ENCODE data around the gene SOX18. TPM values are rescaled to one million over a fixed set of nuclear protein-coding genes. Genes with fewer than 3 reads are reported as not detected.
"Not testable (repeated sequence)": the region's sequence is repeated elsewhere in the genome, so short reads cannot be mapped to it uniquely, and the experiment has no call there.

The SOX18 gene
- total RNA-seq, 1 experiment from 2014 or later = 0.30 TPM

DNA sequence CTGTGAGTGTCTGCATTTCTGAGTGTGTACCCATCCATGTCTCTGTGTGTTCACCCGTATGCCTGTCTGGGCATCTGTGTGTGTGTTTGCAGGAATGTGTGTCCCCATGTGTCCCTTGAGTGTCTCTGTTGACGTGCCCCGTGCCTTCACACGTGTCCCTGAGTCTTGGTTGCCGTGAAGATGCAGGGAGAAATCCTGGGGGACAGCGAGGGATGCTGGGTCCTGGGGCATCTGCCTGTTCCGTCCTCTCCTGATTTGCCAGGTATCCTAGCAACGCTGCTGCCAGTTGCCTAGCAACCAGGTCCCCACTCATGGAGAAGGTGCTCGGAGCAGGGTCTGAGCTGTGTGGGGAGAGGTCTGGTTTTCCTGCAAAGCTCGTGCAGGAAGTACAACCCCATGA, 40.7 kb upstream of the SOX18 start:
- BruUV-seq (replicated peaks) = no TSS peak
- TF ChIP-seq, protein P1, sequence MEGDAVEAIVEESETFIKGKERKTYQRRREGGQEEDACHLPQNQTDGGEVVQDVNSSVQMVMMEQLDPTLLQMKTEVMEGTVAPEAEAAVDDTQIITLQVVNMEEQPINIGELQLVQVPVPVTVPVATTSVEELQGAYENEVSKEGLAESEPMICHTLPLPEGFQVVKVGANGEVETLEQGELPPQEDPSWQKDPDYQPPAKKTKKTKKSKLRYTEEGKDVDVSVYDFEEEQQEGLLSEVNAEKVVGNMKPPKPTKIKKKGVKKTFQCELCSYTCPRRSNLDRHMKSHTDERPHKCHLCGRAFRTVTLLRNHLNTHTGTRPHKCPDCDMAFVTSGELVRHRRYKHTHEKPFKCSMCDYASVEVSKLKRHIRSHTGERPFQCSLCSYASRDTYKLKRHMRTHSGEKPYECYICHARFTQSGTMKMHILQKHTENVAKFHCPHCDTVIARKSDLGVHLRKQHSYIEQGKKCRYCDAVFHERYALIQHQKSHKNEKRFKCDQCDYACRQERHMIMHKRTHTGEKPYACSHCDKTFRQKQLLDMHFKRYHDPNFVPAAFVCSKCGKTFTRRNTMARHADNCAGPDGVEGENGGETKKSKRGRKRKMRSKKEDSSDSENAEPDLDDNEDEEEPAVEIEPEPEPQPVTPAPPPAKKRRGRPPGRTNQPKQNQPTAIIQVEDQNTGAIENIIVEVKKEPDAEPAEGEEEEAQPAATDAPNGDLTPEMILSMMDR (conservative IDR thresholded peaks at IDR 0.05; ENCODE audit: low read depth, low read length) = no peak
- no peak for TF ChIP-seq EZH2 (IDR thresholded peaks at IDR 0.05; ENCODE audit: borderline replicate concordance, low read depth, low read length, poor library complexity, severe bottlenecking)
- POLR2A ChIA-PET (ENCODE audit: low non-redundant PET) = no interaction called here

DNA sequence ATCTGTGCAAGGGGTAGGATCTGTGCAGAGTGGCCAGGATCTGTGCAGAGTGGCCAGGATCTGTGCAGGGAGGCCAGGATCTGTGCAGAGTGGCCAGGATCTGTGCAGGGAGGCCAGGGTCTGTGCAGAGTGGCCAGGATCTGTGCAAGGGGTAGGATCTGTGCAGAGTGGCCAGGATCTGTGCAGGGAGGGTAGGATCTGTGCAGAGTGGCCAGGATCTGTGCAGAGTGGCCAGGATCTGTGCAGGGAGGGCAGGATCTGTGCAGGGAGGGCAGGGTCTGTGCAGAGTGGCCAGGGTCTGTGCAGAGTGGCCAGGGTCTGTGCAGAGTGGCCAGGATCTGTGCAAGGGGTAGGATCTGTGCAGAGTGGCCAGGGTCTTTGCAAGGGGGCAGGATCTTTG, 39.1 kb upstream of the SOX18 start:
- CTCF ChIA-PET; H3K4me3 ChIP-seq (ENCODE audit: low read depth, low read length, poor library complexity, severe bottlenecking); H3K36me3 ChIP-seq (ENCODE audit: insufficient read depth, low read length, poor library complexity, severe bottlenecking); H3K9me3 ChIP-seq (ENCODE audit: low read depth, low read length, poor library complexity, severe bottlenecking); BruUV-seq (replicated peaks); DNase-seq (ENCODE audit: low spot score); POLR2A ChIA-PET (ENCODE audit: low non-redundant PET); H3K4me1 ChIP-seq (ENCODE audit: insufficient read depth, low read length, poor library complexity, severe bottlenecking); intact Hi-C loops (cut with micrococcal nuclease; ENCODE audit: unreplicated experiment); H3K27ac ChIP-seq (ENCODE audit: low read depth, low read length, poor library complexity, severe bottlenecking): not testable (repeated sequence)
- peaks cover 15% of the 10 kb centered on the region for H3K27me3 ChIP-seq (replicated peaks; ENCODE audit: insufficient read depth, low read depth, low read length, poor library complexity)

More for the DNA sequence above, 40.7 kb upstream of the SOX18 start:
- no peak overlapping the region for H3K27ac ChIP-seq (ENCODE audit: low read depth, low read length, poor library complexity, severe bottlenecking)
- no peaks in the 10 kb centered on the region for H3K36me3 ChIP-seq (ENCODE audit: insufficient read depth, low read length, poor library complexity, severe bottlenecking)
- intact Hi-C loops (cut with micrococcal nuclease; ENCODE audit: unreplicated experiment) = no loop called here
- no peaks in the 10 kb centered on the region for H3K4me1 ChIP-seq (ENCODE audit: insufficient read depth, low read length, poor library complexity, severe bottlenecking)
- DNase-seq (ENCODE audit: low spot score) = no peak
- no peak overlapping the region for H3K4me3 ChIP-seq (ENCODE audit: low read depth, low read length, poor library complexity, severe bottlenecking)
- CTCF ChIA-PET = interaction anchor here (0.6 kb wide), 1 partner anchor 29 kb away, joined by 3 read pairs; no protein-coding TSS in a partner anchor
- no peaks in the 10 kb centered on the region for H3K9me3 ChIP-seq (ENCODE audit: low read depth, low read length, poor library complexity, severe bottlenecking)
- peaks cover 2% of the 10 kb centered on the region for H3K27me3 ChIP-seq (replicated peaks; ENCODE audit: insufficient read depth, low read depth, low read length, poor library complexity)

DNA sequence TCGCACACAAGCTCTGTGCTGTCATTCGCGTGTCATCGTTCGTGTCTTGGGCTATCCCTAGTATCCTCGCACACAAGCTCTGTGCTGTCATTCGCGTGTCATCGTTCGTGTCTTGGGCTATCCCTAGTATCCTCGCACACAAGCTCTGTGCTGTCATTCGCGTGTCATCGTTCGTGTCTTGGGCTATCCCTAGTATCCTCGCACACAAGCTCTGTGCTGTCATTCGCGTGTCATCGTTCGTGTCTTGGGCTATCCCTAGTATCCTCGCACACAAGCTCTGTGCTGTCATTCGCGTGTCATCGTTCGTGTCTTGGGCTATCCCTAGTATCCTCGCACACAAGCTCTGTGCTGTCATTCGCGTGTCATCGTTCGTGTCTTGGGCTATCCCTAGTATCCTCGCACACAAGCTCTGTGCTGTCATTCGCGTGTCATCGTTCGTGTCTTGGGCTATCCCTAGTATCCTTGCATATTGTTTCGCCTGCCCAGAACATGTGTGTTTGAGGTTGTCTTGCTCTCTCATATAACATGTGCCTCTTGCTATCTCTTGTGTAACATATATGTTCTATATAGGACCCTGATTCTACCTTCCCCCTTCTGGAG, 37.9 kb upstream of the SOX18 start:
- H3K4me1 ChIP-seq (ENCODE audit: insufficient read depth, low read length, poor library complexity, severe bottlenecking); POLR2A ChIA-PET (ENCODE audit: low non-redundant PET); intact Hi-C loops (cut with micrococcal nuclease; ENCODE audit: unreplicated experiment); H3K4me3 ChIP-seq (ENCODE audit: low read depth, low read length, poor library complexity, severe bottlenecking); H3K36me3 ChIP-seq (ENCODE audit: insufficient read depth, low read length, poor library complexity, severe bottlenecking); CTCF ChIA-PET; DNase-seq (ENCODE audit: low spot score); H3K27ac ChIP-seq (ENCODE audit: low read depth, low read length, poor library complexity, severe bottlenecking); BruUV-seq (replicated peaks); H3K9me3 ChIP-seq (ENCODE audit: low read depth, low read length, poor library complexity, severe bottlenecking): not testable (repeated sequence)
- H3K27me3 ChIP-seq (replicated peaks; ENCODE audit: insufficient read depth, low read depth, low read length, poor library complexity) = peaks cover 15% of the 10 kb centered on the region

DNA sequence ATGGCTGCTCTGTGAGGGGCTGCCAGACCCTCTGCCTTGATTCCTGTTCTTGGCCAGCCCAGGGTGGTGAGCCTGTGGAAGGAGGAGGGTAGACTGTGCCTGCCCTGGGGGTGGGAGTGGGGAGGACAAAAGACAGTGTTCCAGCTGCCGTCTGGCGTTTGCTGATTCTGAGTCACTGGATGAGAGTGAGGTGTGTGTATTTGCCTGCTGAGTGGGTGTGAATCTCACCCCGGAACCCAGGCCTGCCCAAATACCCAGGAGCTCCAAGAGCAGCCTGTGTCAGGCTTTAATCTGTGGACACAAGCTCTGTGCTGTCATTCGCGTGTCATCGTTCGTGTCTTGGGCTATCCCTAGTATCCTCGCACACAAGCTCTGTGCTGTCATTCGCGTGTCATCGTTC, 37.4 kb upstream of the SOX18 start:
- no TSS peak for BruUV-seq (replicated peaks)

More for the DNA sequence above, 37.4 kb upstream of the SOX18 start:
- Histone ChIP-seq H3K4me3 (ENCODE audit: low read depth, low read length, poor library complexity, severe bottlenecking) (no peak overlapping the region), H3K27ac (ENCODE audit: low read depth, low read length, poor library complexity, severe bottlenecking) (no peak overlapping the region), H3K36me3 (ENCODE audit: insufficient read depth, low read length, poor library complexity, severe bottlenecking) (no peaks in the 10 kb centered on the region), H3K9me3 (ENCODE audit: low read depth, low read length, poor library complexity, severe bottlenecking) (no peaks in the 10 kb centered on the region), H3K27me3 (replicated peaks; ENCODE audit: insufficient read depth, low read depth, low read length, poor library complexity) (peaks cover 15% of the 10 kb centered on the region), H3K4me1 (ENCODE audit: insufficient read depth, low read length, poor library complexity, severe bottlenecking) (peaks cover 12% of the 10 kb centered on the region)
- intact Hi-C loops (cut with micrococcal nuclease; ENCODE audit: unreplicated experiment) = no loop called here
- CTCF ChIA-PET = no interaction called here
- no peak for DNase-seq (ENCODE audit: low spot score)
- TF ChIP-seq EZH2 (IDR thresholded peaks at IDR 0.05; ENCODE audit: borderline replicate concordance, low read depth, low read length, poor library complexity, severe bottlenecking) = no peak
- TF ChIP-seq, protein P1 (conservative IDR thresholded peaks at IDR 0.05; ENCODE audit: low read depth, low read length) = no peak
- POLR2A ChIA-PET (ENCODE audit: low non-redundant PET) = no interaction called here
